BLaER1 treated with 17β-estradiol and CSF1 and Interleukin-3, amounts not matched to agents 10 nM and 100 nM (cell line): ENCODE data around the gene BMP10.

Source experiments
- H3K27ac ChIP-seq, 11 experiments: shearing (Covaris generic); formaldehyde crosslinking; 2 replicates each; pipeline ENCODE4 v1.8.1; 2022
- H3K27me3 ChIP-seq, 11 experiments: shearing (Covaris generic); formaldehyde crosslinking; 2 replicates each; pipeline ENCODE4 v1.8.1; 2022
- H3K36me3 ChIP-seq, 11 experiments: shearing (Covaris generic); formaldehyde crosslinking; 2 replicates each; pipeline ENCODE4 v1.8.1; 2022
- H3K4me1 ChIP-seq, 10 experiments: shearing (Covaris generic); formaldehyde crosslinking; 2 replicates each; pipeline ENCODE4 v1.8.1; 2022
- H3K4me2 ChIP-seq, 11 experiments: shearing (Covaris generic); formaldehyde crosslinking; 2 replicates each; pipeline ENCODE4 v1.8.1; 2022
- H3K4me3 ChIP-seq, 10 experiments: shearing (Covaris generic); formaldehyde crosslinking; 2 replicates each; pipeline ENCODE4 v1.8.1; 2022
- H3K9ac ChIP-seq, 11 experiments: shearing (Covaris generic); formaldehyde crosslinking; 2 replicates each; pipeline ENCODE4 v1.8.1; 2022
- H3K9me3 ChIP-seq, 11 experiments: shearing (Covaris generic); formaldehyde crosslinking; replicated peaks in 1 of 11; 2 replicates each; pipeline ENCODE4 v1.8.1; 2022
- H4K20me1 ChIP-seq, 11 experiments: shearing (Covaris generic); formaldehyde crosslinking; 2 replicates each; pipeline ENCODE4 v1.8.1; 2022
- Cebpa-rat ChIP-seq, 11 experiments: shearing (Covaris generic); IDR thresholded peaks; 2 replicates each; pipeline ENCODE4 v1.8.1; 2022

Gene BMP10

DNA sequence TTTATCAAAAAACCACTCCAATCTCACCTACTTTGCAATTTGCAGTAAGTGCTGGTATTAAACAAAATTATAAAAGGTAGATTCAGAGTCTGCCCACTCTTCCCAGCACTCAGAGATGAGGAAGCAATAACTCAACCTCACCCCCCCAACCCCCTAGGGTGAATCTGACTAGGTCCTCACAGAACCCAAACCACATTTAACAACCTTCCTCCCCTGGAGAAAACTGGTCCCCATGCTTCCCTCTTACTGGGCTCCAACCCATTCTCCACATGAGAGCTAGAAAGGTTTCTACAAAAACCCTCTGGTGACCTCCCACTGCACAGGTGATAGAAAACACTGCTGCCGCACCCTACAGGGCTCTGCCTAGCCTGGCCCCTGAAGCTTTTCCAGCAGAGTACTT, 40.5 kb upstream of the BMP10 start:
- H3K4me3 ChIP-seq, result no peak overlapping the region
- peak overlapping the region in 2 of 11 experiments; percentile 13 to 16; a peak in 1 of 22 replicates for H3K27ac ChIP-seq
- peak overlapping the region; percentile 14 to 61 (median 33); a peak in 21 of 22 replicates for H3K4me2 ChIP-seq
- no peaks in the 10 kb centered on the region for H4K20me1 ChIP-seq
- no peaks in the 10 kb centered on the region for H3K36me3 ChIP-seq
- H3K9me3 ChIP-seq, result no peaks in the 10 kb centered on the region
- H3K4me1 ChIP-seq, result peaks cover 40 to 52% (median 47%) of the 10 kb centered on the region in 10 experiments
- no peak overlapping the region for H3K9ac ChIP-seq
- TF ChIP-seq Cebpa-rat (IDR thresholded peaks at IDR 0.05), result no peak
- no peaks in the 10 kb centered on the region for H3K27me3 ChIP-seq

DNA sequence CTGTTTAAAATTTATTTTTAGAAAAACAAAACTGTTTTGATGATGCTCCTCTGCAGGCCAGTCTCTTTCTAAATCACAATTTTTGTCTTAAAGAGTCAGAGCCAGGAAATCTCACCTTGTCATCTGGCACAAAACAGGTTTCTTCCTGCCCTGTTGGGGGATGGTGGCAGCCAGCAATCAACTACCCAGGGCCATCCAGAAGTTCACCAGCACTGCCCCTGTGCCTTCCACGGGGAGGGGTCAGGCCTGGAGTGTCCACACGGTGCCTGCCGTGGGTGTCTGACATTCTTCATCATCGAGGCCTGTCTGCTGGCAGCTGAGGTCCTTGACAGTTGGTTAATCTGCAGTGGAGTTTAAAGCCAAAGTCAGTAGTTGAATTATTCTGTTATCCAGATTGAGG, 40.0 kb upstream of the BMP10 start:
- H4K20me1 ChIP-seq, result no peaks in the 10 kb centered on the region
- peaks cover 45 to 57% (median 51%) of the 10 kb centered on the region in 10 experiments for H3K4me1 ChIP-seq
- H3K27me3 ChIP-seq, result no peaks in the 10 kb centered on the region
- H3K9me3 ChIP-seq, result no peaks in the 10 kb centered on the region
- no peaks in the 10 kb centered on the region for H3K36me3 ChIP-seq
- H3K4me3 ChIP-seq, result no peak overlapping the region
- H3K9ac ChIP-seq, result no peak overlapping the region
- peak overlapping the region; percentile 14 to 61 (median 33); a peak in 20 of 22 replicates for H3K4me2 ChIP-seq
- 0 out of 22 replicates have a peak overlapping the region, but pooled peaks of 1 of the 11 experiments have one; percentile 16 for H3K27ac ChIP-seq
- no peak for TF ChIP-seq Cebpa-rat (IDR thresholded peaks at IDR 0.05)

DNA sequence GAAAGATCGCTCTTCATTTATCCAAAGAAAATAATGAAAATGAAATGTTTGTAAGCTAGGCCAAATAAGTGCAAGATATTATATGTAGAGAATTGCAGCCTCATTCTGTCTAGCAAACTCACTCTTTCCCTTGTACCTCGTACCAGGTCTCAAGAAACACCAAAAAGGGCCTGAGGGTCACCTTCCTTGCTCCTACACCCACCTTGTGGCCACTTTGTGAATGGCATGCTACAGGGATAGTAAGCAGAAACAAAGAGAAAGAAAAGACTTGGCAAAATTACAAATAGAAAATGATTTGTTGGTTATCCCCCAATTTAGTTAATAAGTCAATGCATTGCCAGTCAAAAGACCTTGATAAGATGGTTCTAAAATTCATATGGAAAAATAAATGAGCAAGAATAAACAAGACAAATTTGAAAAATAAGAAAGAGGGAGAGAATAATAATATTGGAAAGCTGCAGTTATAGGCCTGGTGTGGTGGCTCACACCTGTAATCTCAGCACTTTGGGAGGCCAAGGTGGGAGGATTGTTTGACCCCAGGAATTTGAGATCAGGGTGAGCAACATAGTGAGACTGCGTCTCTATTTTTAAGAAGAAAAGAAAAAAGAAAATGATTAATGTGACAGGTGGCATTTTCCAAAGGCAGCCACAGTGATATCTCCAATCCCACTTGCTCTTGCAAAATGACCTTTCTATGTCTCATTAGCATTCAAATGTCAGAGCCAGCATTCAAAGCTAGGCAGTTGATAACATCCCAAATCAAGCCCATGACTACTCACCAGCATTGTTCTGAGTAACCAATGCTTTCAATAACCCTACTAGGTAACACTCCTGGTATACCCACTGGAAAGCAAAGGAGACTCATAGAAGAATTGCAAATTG, 38.8 kb upstream of the BMP10 start:
- no peaks in the 10 kb centered on the region for H4K20me1 ChIP-seq
- peak overlapping the region in 7 of 11 experiments; percentile 76 to 84 (median 83); a peak in 9 of 22 replicates for H3K4me2 ChIP-seq
- peaks cover 46 to 57% (median 52%) of the 10 kb centered on the region in 10 experiments for H3K4me1 ChIP-seq
- no peaks in the 10 kb centered on the region for H3K36me3 ChIP-seq
- no peaks in the 10 kb centered on the region for H3K27me3 ChIP-seq
- H3K4me3 ChIP-seq, result no peak overlapping the region
- H3K27ac ChIP-seq, result peak overlapping the region in 8 of 11 experiments; percentile 71 to 92 (median 82); a peak in 14 of 22 replicates
- peak overlapping the region in 2 of 11 experiments; percentile 76 to 79; a peak in 1 of 22 replicates for H3K9ac ChIP-seq
- H3K9me3 ChIP-seq, result no peaks in the 10 kb centered on the region
- no peak for TF ChIP-seq Cebpa-rat (IDR thresholded peaks at IDR 0.05)

DNA sequence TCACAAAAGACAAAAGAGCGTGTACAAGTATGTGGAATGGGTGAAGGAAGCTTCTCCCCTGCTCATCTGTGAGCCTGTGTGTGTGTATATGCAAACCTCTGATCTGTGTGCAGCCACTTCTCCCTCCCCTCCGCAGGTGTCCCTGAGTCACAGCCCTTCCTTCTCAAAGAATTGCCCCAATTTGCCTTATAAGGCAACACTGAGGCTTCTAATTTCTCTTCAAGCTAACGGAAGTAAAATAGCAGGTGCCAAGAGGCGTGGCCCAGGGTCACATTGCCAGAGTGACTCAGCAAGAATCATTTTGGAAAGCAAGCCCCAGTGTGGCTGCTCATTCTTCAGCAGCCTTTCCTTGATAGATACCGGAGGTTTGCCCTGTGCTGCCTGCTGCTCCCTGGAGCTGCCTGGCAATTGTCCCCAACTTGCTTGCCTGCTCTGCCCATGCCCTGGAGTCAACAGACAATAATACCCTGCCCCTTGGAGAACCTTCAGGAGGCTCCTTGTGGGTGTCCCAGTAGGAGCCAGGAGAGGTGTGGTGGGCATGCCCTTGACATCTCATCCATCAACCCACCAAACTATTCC, 37.3 kb upstream of the BMP10 start:
- Histone ChIP-seq H3K9me3 (peaks cover 0 to 11% (median 6%) of the 10 kb centered on the region in 11 experiments; a peak in 11 of 22 replicates), H4K20me1 (no peaks in the 10 kb centered on the region), H3K27me3 (no peaks in the 10 kb centered on the region), H3K27ac (peak overlapping the region; percentile 10 to 92 (median 75); a peak in 20 of 22 replicates), H3K36me3 (no peaks in the 10 kb centered on the region; a peak in 1 of 22 replicates), H3K4me3 (no peak overlapping the region), H3K9ac (peak overlapping the region in 8 of 11 experiments; percentile 27 to 81 (median 64); a peak in 15 of 22 replicates), H3K4me1 (peaks cover 46 to 59% (median 52%) of the 10 kb centered on the region in 10 experiments), H3K4me2 (peak overlapping the region; percentile 72 to 84 (median 81))
- 0 out of 22 replicates have a peak, but pooled peaks of 1 of the 11 experiments have one; percentile 41 for TF ChIP-seq Cebpa-rat (IDR thresholded peaks at IDR 0.05)

DNA sequence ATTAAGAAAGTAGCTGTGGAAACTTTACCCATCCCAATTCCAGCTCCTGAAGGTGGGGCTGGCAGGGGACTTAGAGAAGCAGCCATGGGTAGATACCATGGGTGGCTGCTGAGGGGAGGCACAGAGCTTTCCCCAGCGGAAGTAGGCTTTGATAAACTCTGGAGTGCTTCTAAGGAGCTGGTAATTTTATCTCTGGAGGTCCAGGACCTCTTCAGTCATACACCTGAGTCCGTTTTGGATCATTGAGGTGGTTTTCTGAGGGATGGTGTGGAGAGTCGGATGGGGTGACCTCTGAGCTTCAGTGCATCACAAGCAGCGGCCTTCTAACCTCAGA, 36.7 kb upstream of the BMP10 start:
- Histone ChIP-seq H3K4me3 (no peak overlapping the region), H3K27me3 (no peaks in the 10 kb centered on the region), H3K4me1 (peaks cover 46 to 55% (median 51%) of the 10 kb centered on the region in 10 experiments), H3K36me3 (no peaks in the 10 kb centered on the region; a peak in 1 of 22 replicates), H3K9me3 (peaks cover 0 to 11% (median 6%) of the 10 kb centered on the region in 11 experiments; a peak in 11 of 22 replicates), H3K27ac (peak overlapping the region in 10 of 11 experiments; percentile 27 to 92 (median 76); a peak in 17 of 22 replicates), H4K20me1 (no peaks in the 10 kb centered on the region), H3K4me2 (peak overlapping the region; percentile 72 to 84 (median 81)), H3K9ac (peak overlapping the region in 7 of 11 experiments; percentile 18 to 81 (median 67); a peak in 11 of 22 replicates)
- no peak for TF ChIP-seq Cebpa-rat (IDR thresholded peaks at IDR 0.05)

DNA sequence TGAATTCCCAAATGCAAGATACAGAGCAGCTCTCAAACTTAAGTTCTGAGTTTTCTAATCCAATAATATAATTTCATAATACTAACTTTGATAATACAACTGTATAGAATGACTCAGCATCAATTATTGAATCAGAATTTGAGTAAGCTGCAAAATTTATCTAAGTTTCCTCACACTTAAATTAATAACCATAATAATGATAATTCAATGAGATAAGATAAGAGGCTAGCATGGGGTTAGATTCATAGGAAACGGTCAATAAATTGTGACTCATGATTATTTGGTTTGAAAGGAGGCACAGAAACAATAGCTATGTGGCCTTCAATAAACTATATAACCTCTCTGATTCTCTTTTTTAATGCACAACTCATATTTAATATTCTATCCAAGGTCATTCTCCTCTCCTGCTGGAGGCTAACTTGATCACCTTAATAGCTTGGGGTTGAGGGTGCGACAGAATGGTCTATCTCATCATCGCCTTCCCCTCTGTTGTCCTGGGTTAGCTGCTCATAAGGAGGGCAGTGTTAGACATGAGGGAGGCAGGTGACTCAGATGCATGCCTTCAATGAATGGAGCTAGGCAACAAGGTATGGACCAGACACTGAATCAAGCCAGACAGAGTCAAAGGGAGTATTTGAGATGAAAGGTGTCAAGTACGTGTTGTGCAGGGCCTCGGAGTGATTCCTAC, 36.2 kb upstream of the BMP10 start:
- Histone ChIP-seq H3K9me3 (peaks cover 0 to 11% (median 7%) of the 10 kb centered on the region in 11 experiments; a peak in 13 of 22 replicates), H4K20me1 (no peaks in the 10 kb centered on the region), H3K27ac (peak overlapping the region in 7 of 11 experiments; percentile 27 to 92 (median 87); a peak in 15 of 22 replicates), H3K4me1 (peaks cover 41 to 52% (median 46%) of the 10 kb centered on the region in 10 experiments), H3K36me3 (no peaks in the 10 kb centered on the region; a peak in 1 of 22 replicates), H3K27me3 (no peaks in the 10 kb centered on the region), H3K4me3 (no peak overlapping the region), H3K9ac (peak overlapping the region in 5 of 11 experiments; percentile 56 to 81 (median 72); a peak in 9 of 22 replicates), H3K4me2 (peak overlapping the region; percentile 72 to 84 (median 81); a peak in 20 of 22 replicates)
- TF ChIP-seq Cebpa-rat (IDR thresholded peaks at IDR 0.05), result no peak

DNA sequence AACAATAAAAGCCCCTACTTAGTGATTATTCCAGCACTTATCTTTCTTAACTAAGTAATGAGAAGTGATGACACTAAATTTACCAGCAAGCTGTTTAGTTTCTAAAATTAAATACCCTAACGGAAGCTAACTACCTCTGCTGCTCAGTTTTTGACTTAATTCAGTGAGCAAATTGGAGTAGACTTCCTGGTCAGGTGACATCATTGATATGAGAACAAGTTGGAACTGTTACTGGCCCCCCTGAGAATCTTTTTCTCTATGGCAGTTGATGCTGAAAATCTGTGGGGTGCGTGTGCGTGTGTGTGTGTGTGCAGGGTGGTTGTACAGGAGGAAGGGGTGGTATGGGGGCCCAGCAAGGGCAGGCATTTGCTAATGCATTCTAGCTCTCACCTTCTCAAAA, 35.5 kb upstream of the BMP10 start:
- H3K4me2 ChIP-seq, result peak overlapping the region in 8 of 11 experiments; percentile 5 to 47 (median 18); a peak in 9 of 22 replicates
- H3K27ac ChIP-seq, result peak overlapping the region in 2 of 11 experiments; percentile 7 to 92; a peak in 2 of 22 replicates
- peaks cover 6 to 17% (median 13%) of the 10 kb centered on the region in 11 experiments; a peak in 20 of 22 replicates for H3K9me3 ChIP-seq
- no peaks in the 10 kb centered on the region for H3K27me3 ChIP-seq
- H3K36me3 ChIP-seq, result no peaks in the 10 kb centered on the region; a peak in 1 of 22 replicates
- no peak overlapping the region for H3K9ac ChIP-seq
- peaks cover 34 to 46% (median 39%) of the 10 kb centered on the region in 10 experiments for H3K4me1 ChIP-seq
- TF ChIP-seq Cebpa-rat (IDR thresholded peaks at IDR 0.05), result no peak
- H3K4me3 ChIP-seq, result no peak overlapping the region
- no peaks in the 10 kb centered on the region for H4K20me1 ChIP-seq

DNA sequence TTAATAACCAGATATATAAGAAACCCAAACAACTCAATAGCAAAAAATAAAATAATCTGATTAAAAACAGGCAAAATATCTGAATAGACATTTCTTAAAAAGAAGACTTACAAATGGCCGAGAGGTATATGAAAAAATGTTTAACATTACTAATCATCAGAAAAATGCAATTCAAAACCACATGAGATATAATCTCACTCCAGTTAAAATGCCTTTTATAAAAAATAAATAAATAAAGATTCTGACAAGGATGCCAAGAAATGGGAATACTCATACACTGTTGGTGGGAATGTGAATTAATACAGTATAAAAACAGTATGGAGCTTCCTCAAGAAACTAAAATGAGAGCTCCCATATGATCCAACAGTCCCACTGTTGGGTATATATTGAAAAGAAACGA, 33.9 kb upstream of the BMP10 start:
- peaks cover 20 to 33% (median 29%) of the 10 kb centered on the region in 11 experiments for H3K9me3 ChIP-seq
- H3K9ac ChIP-seq, result no peak overlapping the region
- no peak overlapping the region for H3K4me3 ChIP-seq
- peaks cover 28 to 37% (median 33%) of the 10 kb centered on the region in 10 experiments for H3K4me1 ChIP-seq
- H3K27me3 ChIP-seq, result no peaks in the 10 kb centered on the region
- H3K4me2 ChIP-seq, result no peak overlapping the region
- H3K27ac ChIP-seq, result no peak overlapping the region
- H3K36me3 ChIP-seq, result peaks cover 0 to 7% (median 0%) of the 10 kb centered on the region in 11 experiments; a peak in 2 of 22 replicates
- no peak for TF ChIP-seq Cebpa-rat (IDR thresholded peaks at IDR 0.05)
- H4K20me1 ChIP-seq, result no peaks in the 10 kb centered on the region
